CD4-positive, alpha-beta T cell treated with Interleukin-15 for 1 hour (primary cell): ENCODE measurements around the gene AHDC1.

Experiments
- DNase-seq: peaks from one replicate; pipeline ENCODE4 v3.0.0-alpha.2; 2020

Gene AHDC1

GRCh38 chr1:27596261-27596660 is 7.7 kb downstream of the AHDC1 start:
- DNase-seq, result no peak

GRCh38 chr1:27595597-27595996 is 8.3 kb downstream of the AHDC1 start:
- DNase-seq, result no peak

DNA sequence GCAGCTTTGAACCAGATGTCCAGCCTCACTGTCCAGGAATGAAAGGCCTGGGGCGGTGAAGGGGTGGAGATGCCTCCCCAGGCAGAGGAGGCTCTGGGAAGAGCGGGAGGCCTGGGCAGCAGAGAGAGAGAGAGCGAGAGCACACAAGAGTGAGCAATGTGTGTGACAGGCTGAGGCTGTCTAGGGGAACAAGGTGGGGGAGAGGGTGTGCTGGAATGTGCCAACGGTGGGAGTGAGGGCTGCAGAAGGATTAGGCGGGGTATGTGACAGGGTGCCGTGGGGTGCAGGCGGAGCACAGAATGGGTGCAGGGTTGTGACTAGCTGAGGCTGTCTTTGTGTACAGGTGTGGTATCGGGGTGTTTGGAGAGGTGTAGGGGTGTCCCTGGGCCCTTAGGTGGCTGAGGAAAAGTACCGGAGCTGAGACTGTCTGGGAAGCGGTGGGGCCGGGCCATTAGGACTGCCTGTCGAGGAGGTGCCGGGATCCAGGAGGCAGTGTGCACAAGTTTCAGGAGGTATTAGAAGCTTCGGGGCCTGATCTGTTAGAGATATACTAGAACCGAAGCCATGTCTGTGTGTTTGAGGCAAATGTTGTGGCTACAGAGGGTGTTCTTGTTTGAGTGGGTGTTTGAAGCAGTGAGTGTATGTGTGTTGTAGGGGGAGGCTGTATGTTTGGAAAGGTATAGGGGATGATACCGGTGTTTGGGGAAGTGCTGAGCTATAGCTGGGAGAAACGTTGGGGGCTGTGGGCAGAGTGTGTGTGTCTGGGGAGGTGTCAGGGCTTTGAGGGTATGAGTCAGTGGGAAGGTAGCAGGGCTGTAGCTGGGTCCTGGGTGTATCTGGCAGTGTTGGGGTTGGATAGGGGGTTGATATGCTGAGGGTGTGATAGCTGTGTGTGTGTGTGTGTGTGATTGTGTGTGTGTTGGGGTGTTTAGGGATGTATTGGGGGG is 9.1 kb downstream of the AHDC1 start:
- no peak for DNase-seq

- no peak for DNase-seq
These were observed 10.0 kb downstream of the AHDC1 start for GRCh38 chr1:27593678-27594563.

DNA sequence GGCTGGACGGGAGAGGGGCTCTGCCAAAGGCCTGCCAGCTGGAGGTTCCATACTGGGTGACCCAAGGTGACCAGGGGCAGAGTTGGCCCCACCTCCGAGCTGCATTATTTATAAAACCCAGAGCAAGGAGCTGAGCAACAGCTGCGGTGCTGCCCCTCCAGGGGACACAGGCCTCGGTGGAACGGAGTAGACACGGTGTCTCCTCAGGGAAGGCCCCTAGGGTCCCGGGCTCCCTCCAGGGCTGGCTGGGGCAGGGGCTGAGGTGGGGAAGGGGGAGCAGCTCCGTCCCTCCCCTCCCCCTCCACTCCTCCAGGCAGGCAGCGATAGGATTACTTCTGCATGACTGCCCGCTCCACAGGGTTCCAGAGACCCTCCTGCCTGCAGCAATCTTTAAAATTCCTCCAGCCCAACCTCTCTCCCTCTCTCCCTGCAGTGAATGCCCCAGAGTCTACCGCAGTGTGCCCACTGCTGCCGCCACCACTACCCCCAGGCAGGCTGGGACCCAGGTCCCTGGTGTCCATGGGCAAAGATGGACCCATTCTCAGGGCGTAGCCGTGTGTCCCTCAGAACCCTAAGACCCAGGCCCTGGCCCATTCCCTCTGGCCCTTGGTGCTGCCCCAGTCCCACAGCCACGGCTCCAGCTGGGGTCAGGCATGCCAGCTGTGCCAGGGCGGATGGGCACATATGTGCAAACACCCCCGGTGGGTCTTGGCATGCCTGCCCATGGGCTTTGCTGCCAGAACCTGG is 10.8 kb downstream of the AHDC1 start:
- no peak for DNase-seq

DNA sequence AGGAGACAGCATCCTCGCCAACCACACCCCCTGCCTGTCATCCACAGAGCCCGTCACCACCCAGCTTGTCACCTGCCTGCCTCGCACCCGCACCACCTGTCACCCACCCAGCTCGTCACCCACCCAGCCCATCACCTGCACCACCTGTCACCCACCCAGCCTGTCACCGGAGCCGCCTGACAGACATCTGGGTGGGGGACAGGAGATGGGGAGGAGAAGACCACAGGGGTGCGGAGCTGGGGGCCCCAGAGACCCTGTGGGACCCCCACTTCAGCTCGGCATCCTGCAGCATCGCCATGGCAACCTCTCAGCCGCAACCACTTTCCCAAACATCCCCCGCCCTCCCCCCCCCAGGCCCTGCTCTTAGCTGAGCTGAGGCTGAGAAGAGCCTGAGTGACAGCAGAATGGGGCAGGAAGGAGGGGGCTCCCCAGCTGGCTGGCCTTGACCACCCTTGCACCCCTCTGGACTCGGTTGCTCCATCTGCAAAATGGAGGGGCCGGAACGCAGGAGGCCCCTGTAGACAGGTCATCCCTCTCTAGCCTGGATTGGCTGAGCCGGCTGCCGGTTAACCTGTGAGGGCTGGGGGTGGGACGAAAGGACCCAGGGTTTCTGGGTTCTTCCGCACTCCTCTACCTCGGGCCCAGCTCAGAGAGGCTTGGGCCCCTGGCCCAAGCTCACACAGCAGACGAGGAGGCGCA is 11.6 kb downstream of the AHDC1 start:
- DNase-seq, result no peak

- DNase-seq, result no peak
These were observed 12.3 kb downstream of the AHDC1 start for GRCh38 chr1:27591622-27592021.

- no peak for DNase-seq
These were observed 12.9 kb downstream of the AHDC1 start for GRCh38 chr1:27590917-27591508.

GRCh38 chr1:27589841-27590426 is 14.0 kb downstream of the AHDC1 start:
- DNase-seq, result no peak

- no peak for DNase-seq
These were observed 14.5 kb downstream of the AHDC1 start for GRCh38 chr1:27589441-27589840.

DNA sequence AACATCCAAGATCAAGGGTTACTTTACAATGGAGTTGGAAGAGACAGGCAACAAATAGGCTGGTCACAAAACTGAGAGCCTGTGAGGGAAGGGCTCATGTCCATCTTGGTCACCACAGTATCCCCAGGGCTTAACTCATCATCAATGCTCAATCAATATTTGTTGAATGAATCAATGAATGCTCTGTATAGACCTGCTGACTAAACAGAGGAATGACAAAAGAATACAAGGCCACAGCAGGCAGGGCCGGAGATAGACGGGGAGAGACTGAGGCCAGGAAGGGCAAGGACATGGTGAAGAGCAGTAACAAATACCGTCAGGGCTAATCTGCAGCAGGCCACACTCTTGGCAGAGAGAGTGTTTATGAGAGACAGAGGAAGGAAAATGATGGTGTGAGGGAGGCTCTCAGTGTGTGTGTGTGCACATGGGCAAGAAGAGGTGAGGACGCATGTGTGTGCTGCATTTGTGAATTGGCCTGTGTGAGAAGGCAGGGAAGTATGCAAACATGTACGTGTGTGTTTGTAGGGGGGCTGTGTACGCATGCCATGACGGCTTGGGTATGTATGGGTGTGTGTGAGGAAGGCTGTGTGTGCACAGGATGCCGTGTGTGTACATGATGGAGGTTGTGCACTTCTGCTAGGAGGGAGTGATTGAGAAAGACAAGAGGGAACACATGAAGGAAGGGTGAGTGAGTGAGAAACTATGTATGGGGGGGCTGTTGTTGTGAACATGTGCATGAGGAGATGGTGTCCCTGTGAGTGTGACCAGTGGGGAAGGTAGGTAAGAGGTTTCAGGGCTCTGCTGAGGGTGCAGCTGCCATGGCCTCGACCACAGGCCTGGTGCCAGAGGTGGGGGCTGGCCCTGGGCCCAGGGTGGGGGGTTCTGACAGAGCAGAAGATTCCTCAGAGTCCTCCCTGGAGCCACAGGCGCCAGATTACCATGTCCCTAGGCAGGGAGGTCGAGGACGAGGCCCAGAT is 15.4 kb downstream of the AHDC1 start:
- DNase-seq, result no peak

GRCh38 chr1:27585684-27586083 is 18.3 kb downstream of the AHDC1 start:
- DNase-seq, result no peak

DNA sequence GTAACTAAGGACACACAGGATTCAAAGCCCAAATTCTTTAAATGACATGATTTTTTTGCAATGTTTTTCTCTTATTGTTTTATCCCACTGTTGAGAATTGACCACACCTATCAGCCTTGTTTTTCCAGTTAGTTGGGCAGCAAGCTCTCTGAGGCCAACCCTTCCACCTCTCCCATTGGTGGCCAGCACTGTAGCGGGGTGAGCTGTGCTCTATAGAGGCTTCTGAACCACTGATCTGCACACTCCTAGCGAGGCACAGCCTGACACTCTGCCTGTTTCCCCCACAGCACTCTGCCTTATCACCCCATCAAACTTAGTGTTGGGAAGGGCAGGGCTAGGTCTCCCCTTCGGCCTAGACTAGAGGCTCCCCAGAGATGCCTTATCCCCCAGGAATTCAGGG is 19.5 kb downstream of the AHDC1 start:
- DNase-seq, result no peak

- DNase-seq, result no peak
These were observed 20.5 kb downstream of the AHDC1 start for GRCh38 chr1:27583479-27583878.

GRCh38 chr1:27581823-27582243 is 22.1 kb downstream of the AHDC1 start:
- DNase-seq, result no peak

- DNase-seq, result no peak
These were observed 26.3 kb downstream of the AHDC1 start for GRCh38 chr1:27577504-27578188.

DNA sequence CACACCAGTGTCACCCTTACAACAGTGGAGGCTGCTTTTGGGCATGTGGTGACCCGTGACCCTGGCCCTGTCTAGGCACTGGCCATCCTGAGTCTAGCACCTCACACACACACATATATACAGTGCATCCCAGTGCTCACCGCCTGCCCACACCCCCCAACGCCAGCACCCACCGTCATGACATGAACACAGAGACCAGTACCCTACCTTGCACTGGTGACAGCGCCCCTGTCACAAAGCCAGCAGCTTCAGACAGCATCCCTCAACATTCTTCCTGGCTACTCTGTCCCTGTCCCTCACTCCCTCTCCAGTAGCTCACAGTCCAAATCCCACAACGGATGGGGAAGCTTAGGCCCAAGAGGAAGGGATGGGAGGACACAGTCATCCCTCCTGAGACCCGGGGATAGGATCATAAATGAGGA is 27.1 kb downstream of the AHDC1 start:
- no peak for DNase-seq

- DNase-seq, result no peak
These were observed 28.1 kb downstream of the AHDC1 start for GRCh38 chr1:27575840-27576331.
